ENCODE data around the gene BMP6. TPM values are rescaled to one million over a fixed set of nuclear protein-coding genes. Genes with fewer than 3 reads are reported as not detected.

Gene BMP6
- total RNA-seq, 1 experiment from 2014 or later = 0.15 TPM

- CTCF ChIA-PET = no interaction called here
- POLR2A ChIA-PET (ENCODE audit: unreplicated experiment) = no interaction called here
- BruUV-seq (replicated peaks) = no TSS peak
Measured at GRCh38 chr6:7809346-7809745, 83.4 kb downstream of the BMP6 start.

DNA sequence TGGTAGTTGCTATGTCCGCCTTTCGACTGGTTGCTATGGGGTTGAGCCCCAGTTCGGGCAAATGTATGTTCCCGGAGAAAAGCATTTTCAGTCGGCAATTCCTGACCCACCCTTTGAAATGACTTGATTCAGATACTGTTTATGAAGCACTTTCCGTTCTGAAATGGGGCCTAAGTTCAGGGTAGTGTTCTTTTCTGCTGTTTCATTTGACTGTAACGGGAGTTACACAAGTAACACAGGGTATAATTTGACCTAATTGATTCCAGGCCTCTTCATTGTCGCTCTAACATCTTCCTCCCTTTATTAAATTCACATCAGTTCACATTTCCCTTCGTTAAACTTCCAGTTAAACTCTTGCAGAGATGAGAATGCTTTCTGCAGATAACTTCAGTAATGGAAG, 85.5 kb downstream of the BMP6 start:
- POLR2A ChIA-PET (ENCODE audit: unreplicated experiment) = no interaction called here
- no peak for TF ChIP-seq EZH2phosphoT487 (IDR thresholded peaks at IDR 0.05; ENCODE audit: borderline replicate concordance, low read length)
- TF ChIP-seq, protein P1, sequence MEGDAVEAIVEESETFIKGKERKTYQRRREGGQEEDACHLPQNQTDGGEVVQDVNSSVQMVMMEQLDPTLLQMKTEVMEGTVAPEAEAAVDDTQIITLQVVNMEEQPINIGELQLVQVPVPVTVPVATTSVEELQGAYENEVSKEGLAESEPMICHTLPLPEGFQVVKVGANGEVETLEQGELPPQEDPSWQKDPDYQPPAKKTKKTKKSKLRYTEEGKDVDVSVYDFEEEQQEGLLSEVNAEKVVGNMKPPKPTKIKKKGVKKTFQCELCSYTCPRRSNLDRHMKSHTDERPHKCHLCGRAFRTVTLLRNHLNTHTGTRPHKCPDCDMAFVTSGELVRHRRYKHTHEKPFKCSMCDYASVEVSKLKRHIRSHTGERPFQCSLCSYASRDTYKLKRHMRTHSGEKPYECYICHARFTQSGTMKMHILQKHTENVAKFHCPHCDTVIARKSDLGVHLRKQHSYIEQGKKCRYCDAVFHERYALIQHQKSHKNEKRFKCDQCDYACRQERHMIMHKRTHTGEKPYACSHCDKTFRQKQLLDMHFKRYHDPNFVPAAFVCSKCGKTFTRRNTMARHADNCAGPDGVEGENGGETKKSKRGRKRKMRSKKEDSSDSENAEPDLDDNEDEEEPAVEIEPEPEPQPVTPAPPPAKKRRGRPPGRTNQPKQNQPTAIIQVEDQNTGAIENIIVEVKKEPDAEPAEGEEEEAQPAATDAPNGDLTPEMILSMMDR (conservative IDR thresholded peaks at IDR 0.05; ENCODE audit: low read depth, low read length) = no peak
- no peak for TF ChIP-seq EZH2 (IDR thresholded peaks at IDR 0.05; ENCODE audit: low read length, unreplicated experiment)
- no peak overlapping the region for H2AFZ ChIP-seq (ENCODE audit: low read length)
- no peak overlapping the region for H3K9ac ChIP-seq (ENCODE audit: low read length)
- DNase-seq (no peak), ATAC-seq (no peak)
- CTCF ChIA-PET = no interaction called here
- H3K27ac ChIP-seq (ENCODE audit: low read length) = no peak overlapping the region
- no peak overlapping the region for H3K4me2 ChIP-seq (ENCODE audit: low read length)
- H3F3A ChIP-seq (ENCODE audit: low read length, unreplicated experiment) = no peaks in the 10 kb centered on the region
- H3K36me3 ChIP-seq (ENCODE audit: low read depth, low read length) = no peaks in the 10 kb centered on the region
- H4K20me1 ChIP-seq (ENCODE audit: low read length) = no peaks in the 10 kb centered on the region
- H3K9me2 ChIP-seq (replicated peaks; ENCODE audit: low read length) = no peaks in the 10 kb centered on the region
- H3K4me3 ChIP-seq (ENCODE audit: low read length) = no peak overlapping the region
- intact Hi-C loops (cut with micrococcal nuclease) = no loop called here
- H3K4me1 ChIP-seq (ENCODE audit: insufficient read depth, low read length) = no peaks in the 10 kb centered on the region
- BruUV-seq (replicated peaks) = no TSS peak
- H3K27me3 ChIP-seq (ENCODE audit: low read length) = peaks cover 37% of the 10 kb centered on the region
- no peaks in the 10 kb centered on the region for H3K9me3 ChIP-seq (ENCODE audit: low read length)
- H3K79me2 ChIP-seq (ENCODE audit: low read length) = no peaks in the 10 kb centered on the region

More at GRCh38 chr6:7809346-7809745, 83.4 kb downstream of the BMP6 start:
- Histone ChIP-seq H3F3A (ENCODE audit: low read length, unreplicated experiment) (no peaks in the 10 kb centered on the region), H3K9ac (ENCODE audit: low read length) (no peak overlapping the region), H3K27ac (ENCODE audit: low read length) (no peak overlapping the region), H3K4me3 (ENCODE audit: low read length) (no peak overlapping the region), H3K4me2 (ENCODE audit: low read length) (no peak overlapping the region), H4K20me1 (ENCODE audit: low read length) (no peaks in the 10 kb centered on the region), H2AFZ (ENCODE audit: low read length) (no peak overlapping the region), H3K4me1 (ENCODE audit: insufficient read depth, low read length) (no peaks in the 10 kb centered on the region), H3K9me3 (ENCODE audit: low read length) (no peaks in the 10 kb centered on the region), H3K36me3 (ENCODE audit: low read depth, low read length) (no peaks in the 10 kb centered on the region), H3K9me2 (replicated peaks; ENCODE audit: low read length) (no peaks in the 10 kb centered on the region), H3K27me3 (ENCODE audit: low read length) (peaks cover 48% of the 10 kb centered on the region), H3K79me2 (ENCODE audit: low read length) (no peaks in the 10 kb centered on the region)
- DNase-seq = no peak
- no peak for TF ChIP-seq EZH2phosphoT487 (IDR thresholded peaks at IDR 0.05; ENCODE audit: borderline replicate concordance, low read length)
- TF ChIP-seq, protein P1 (conservative IDR thresholded peaks at IDR 0.05; ENCODE audit: low read depth, low read length) = no peak
- no peak for TF ChIP-seq EZH2 (IDR thresholded peaks at IDR 0.05; ENCODE audit: low read length, unreplicated experiment)
- intact Hi-C loops (cut with micrococcal nuclease) = no loop called here
- no peak for ATAC-seq

DNA sequence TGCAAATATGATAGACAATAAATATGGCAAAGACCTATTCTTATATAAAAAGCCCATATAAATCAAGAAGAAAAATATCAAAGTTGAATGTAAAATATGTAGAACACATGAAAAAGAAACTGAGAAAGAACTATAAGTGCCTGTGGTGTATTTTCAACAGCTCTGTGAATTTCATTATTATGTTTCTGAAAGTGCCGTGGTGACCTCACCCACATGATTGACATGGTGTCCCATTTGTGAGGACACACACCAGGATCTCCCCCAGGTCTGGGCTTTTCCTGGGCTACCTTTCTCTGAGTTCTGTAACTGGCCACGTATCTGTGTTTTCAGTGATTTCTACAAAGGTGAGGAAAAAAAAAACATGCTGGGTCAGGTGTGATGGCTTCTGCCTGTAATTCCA, 86.7 kb downstream of the BMP6 start:
- POLR2A ChIA-PET (ENCODE audit: unreplicated experiment) = no interaction called here
- intact Hi-C loops (cut with micrococcal nuclease) = no loop called here
- no peak for DNase-seq
- no peaks in the 10 kb centered on the region for H3K36me3 ChIP-seq (ENCODE audit: low read depth, low read length)
- H4K20me1 ChIP-seq (ENCODE audit: low read length) = no peaks in the 10 kb centered on the region
- BruUV-seq (replicated peaks) = no TSS peak
- no peak for ATAC-seq
- H3K4me3 ChIP-seq (ENCODE audit: low read length) = no peak overlapping the region
- H3K9me3 ChIP-seq (ENCODE audit: low read length) = no peaks in the 10 kb centered on the region
- H3K4me1 ChIP-seq (ENCODE audit: insufficient read depth, low read length) = no peaks in the 10 kb centered on the region
- CTCF ChIA-PET = no interaction called here
- no peaks in the 10 kb centered on the region for H3K79me2 ChIP-seq (ENCODE audit: low read length)
- no peaks in the 10 kb centered on the region for H3F3A ChIP-seq (ENCODE audit: low read length, unreplicated experiment)
- no peak overlapping the region for H2AFZ ChIP-seq (ENCODE audit: low read length)
- no peak overlapping the region for H3K4me2 ChIP-seq (ENCODE audit: low read length)
- TF ChIP-seq EZH2phosphoT487 (IDR thresholded peaks at IDR 0.05; ENCODE audit: borderline replicate concordance, low read length) = no peak
- TF ChIP-seq, protein P1 (conservative IDR thresholded peaks at IDR 0.05; ENCODE audit: low read depth, low read length) = no peak
- no peak for TF ChIP-seq EZH2 (IDR thresholded peaks at IDR 0.05; ENCODE audit: low read length, unreplicated experiment)
- no peaks in the 10 kb centered on the region for H3K9me2 ChIP-seq (replicated peaks; ENCODE audit: low read length)
- no peak overlapping the region for H3K9ac ChIP-seq (ENCODE audit: low read length)
- H3K27me3 ChIP-seq (ENCODE audit: low read length) = peaks cover 35% of the 10 kb centered on the region
- no peak overlapping the region for H3K27ac ChIP-seq (ENCODE audit: low read length)

Measured in PC-3 (cell line).